HEK293T (cell line): ENCODE data around the gene PAK5.

Source experiments
- FOXA1 ChIP-seq: fragments of 450-650 bp; IDR thresholded peaks from 2 replicates; pipeline ENCODE4 v1.6.1; 2016; ENCODE audit warnings: mild to moderate bottlenecking
- FOXM1 ChIP-seq: fragments of 450-650 bp; IDR thresholded peaks from 2 replicates; pipeline ENCODE4 v1.6.1; 2017; ENCODE audit warnings: mild to moderate bottlenecking, borderline replicate concordance
- SP1 ChIP-seq: fragments of 450-650 bp; IDR thresholded peaks from 2 replicates; pipeline ENCODE4 v1.6.1; 2017
- TARDBP ChIP-seq: fragments of 450-650 bp; IDR thresholded peaks from 2 replicates; pipeline ENCODE4 v1.6.1; 2016

DNA sequence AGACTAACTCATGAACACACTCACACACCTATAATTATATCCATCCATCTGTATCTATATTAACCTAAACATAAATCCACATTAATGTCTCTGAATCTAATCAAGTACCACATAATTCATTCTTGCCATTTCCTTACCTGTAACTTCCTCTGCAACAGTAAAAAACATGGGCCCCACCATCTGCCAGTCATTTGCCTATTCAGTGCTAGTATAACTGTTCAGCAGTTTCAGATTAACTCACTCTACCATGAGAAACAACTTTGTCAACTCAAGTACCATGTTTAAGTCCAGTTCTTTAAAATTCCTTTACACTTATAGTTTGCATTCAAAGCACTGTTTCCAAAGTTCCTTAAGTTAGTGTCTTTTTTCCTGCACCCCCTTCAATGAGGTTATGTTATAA, 255.7 kb downstream of the PAK5 start:
- TF ChIP-seq FOXM1, result no peak
- no peak for TF ChIP-seq FOXA1
- TF ChIP-seq SP1, result no peak
- TF ChIP-seq TARDBP, result no peak
